GM21360 (cell line): ENCODE measurements around the gene LIPI.
"Not testable (repeated sequence)": the region's sequence is repeated elsewhere in the genome, so short reads cannot be mapped to it uniquely, and the experiment has no call there.

ENCODE experiments used
- ATAC-seq: cut with Tn5 transposase; IDR thresholded peaks from one replicate; pipeline ENCODE4 v1.9.1; 2021; ENCODE audit warnings: mild to moderate bottlenecking, moderate library complexity; ENCODE audit not compliant: unreplicated experiment

The LIPI gene

DNA sequence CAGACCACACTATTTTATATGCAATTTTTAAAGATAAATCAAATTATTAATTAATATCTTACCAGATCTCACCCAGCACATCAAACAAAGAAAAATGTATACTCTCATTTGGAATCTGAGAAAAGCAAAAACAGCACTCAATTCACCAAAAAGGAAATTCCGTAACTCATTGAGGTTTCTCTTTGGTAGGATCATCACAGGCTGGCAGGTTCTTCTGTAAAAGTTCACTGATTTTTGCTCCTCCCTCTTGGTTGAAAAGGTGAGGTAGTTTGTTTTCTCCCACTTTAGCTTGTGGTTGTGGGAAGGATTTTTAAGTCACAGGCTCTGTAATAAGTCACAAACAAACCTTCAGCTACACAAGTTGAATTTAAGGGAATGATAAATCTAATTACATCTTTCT, at the start of gene LIPI:
LIPI (minus strand) TSS at position 218 of the 400 bp plus-strand sequence; CDS start at position 108, 110 bp downstream.
- no peak for ATAC-seq

DNA sequence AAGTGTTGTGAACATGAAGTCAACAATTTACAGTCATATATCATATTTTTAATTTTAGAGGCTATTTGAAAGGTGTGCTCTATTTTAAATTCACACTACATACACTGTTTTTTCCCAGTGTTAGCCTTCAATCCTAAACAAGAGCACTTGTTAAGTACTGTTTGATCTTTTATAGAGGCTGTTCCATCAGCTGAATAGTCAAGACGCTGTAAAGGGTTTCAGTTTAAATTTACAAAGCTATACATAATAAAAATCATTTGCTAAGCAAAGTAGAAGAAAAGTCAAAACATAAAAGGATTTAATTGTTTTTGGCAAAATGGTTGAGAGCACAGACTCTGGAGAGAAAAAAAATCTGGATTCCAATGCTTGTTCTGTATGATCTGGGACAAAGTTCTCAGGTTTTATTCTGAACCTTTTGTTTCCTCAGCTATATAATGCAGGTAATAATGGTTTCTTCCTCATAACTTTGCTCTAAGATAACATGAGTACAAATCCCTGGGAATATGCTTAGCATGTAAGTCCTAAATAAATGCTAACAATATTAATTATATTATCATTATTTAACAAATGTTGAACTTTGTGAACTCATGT, 49.5 kb upstream of the LIPI start:
- no peak for ATAC-seq

DNA sequence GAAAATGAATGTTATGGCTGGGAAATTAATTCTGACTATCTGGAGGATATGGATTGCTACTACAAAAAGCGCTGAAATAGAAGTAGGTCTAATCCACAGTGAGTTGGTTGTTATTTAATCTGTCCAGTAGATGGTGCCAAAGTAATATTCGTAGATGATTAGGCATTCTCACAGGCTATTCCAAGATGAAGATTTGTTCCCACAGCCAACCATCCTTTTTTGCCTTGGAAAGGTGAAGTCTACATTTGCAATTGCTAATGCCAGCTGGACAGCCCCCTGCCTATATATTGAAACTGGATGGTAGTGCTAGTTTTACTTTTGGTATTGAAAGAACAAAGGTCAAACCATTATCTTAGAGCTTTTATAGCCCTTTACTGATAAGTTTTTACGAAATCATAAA, 49.0 kb upstream of the LIPI start:
- no peak for ATAC-seq

GRCh38 chr21:14251336-14251735, 40.6 kb upstream of the LIPI start:
- ATAC-seq = no peak

- ATAC-seq = no peak
Measured at GRCh38 chr21:14245711-14246110, 35.0 kb upstream of the LIPI start.

- ATAC-seq = no peak
Measured at GRCh38 chr21:14244911-14245310, 34.2 kb upstream of the LIPI start.

DNA sequence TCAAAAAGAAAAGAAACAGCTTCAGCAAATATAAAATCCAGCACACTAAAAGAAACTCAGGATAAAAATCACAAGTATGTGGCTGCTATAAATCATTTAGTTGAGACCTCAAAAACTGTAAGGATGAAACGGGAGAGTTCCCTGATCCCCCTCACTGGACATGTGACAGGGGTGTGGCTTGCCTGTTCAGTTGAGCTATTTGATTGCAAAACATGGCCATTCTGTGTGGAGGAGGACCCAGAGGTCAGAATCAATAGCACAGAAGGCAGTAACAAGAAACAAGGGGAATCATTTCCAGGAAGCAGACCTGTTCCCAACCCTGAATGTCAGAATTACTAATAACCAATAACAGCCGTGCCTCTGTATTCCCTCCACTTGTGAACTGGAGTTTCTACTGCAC, 33.1 kb upstream of the LIPI start:
- no peak for ATAC-seq

DNA sequence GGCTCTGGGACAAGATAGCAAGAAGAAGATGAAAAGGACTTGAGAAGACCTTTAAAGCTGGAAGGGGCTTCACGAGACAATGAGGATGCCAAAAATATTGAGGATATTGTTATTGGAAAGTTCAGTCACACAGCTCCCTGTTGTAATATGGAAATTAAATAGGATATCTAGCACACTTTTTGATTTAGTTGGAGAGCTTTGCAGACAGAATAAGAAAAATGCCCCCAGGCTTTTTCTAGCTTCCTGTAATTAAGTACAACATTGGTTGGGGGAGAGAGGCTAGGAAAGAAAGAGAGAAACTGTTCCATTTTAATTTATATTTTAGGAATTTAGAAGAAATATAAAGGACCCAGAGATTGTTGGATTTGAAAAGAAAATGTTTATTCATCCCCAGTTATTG, 32.7 kb upstream of the LIPI start:
- no peak for ATAC-seq

DNA sequence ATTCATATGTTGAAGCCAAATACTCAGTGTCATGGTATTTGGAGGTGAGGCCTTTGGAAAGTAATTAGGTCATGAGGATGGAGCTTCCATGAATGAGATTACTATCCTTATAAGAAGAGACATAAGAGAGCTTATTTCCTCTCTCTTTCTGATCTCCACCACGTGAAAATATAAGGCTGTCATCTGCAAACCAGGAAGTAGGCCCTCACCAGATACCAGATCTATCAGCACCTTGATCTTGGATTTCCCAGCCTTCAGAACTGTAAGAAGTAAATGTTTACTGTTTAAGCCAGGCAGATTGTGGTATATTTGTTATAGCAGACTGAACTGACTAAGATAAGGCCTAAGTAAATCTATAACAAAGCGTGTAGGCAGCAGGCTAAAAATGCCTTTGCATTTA, 30.5 kb upstream of the LIPI start:
- ATAC-seq = no peak

DNA sequence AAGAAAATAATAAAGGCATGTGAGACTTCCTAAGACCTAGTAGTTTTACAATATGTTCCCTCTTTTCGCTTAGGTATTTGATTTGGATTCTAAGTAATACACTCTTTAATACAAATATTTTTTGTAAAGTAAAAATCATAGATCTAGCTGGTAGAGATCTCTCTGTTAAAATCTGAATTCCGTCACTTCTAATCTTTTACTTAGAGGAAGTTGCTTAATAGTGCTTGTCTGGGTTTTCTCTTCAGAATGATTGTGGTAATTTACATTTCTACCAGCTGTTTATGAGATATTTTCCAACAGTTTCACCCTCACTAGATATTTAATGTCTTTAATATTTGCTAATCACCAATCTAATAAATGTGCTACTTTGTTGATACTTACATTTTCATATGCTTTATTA, 28.5 kb upstream of the LIPI start:
- ATAC-seq = no peak

DNA sequence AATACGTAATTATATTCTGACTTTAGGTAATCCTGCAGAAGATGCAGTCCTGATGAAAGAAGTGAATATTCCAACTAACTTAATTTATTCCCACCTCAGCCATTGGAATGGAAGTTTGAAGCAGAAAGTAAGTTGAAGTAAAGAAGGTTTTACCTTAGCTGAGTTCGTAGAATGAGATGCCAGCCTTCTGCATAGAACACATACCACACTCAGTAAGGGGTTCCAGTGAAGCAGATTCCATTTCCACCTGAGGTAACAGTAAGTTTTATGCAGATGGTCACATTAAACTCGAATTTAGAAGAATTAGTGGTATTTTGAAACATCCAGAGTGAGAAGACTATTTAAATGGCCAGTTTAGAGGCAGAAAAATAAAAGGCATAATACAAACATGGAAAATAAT, 25.4 kb upstream of the LIPI start:
- no peak for ATAC-seq

DNA sequence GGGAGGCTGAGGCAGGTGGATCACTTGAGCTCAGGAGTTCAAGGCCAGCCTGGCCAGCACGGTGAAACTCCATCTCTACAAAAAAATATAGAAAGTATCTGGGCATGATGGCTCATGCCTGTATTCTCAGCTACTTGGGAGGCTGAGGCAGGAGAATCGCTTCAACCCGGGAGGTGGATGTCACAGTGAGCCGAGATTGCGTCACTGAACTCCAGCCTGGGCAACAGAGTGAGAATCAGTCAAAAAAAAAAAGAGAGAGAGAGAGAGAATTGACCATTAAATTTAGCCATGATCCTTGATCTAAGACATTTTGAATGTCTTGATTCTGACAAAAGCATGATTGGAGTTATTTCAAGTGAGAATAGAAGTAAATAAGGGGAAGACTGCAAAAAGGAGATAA, 24.3 kb upstream of the LIPI start:
- no peak for ATAC-seq

DNA sequence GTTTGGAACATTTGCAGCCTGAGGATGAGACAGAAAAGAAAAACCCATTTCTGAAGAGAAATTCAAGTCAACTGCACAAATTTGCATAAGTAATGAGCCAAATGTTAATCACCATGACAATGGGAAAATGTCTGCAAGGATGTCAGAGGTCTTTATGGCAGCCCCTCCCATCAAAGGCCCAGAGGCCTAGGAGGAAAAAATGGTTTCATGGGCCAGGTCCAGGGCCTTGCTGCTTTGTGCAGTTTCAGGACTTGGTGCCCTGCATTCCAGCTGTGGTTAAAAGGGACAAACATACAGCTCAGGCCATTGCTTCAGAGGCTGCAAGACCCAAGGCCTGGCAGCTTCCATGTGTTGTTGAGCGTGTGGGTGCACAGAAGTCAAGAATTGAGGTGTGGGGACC, 18.6 kb upstream of the LIPI start:
- no peak for ATAC-seq

DNA sequence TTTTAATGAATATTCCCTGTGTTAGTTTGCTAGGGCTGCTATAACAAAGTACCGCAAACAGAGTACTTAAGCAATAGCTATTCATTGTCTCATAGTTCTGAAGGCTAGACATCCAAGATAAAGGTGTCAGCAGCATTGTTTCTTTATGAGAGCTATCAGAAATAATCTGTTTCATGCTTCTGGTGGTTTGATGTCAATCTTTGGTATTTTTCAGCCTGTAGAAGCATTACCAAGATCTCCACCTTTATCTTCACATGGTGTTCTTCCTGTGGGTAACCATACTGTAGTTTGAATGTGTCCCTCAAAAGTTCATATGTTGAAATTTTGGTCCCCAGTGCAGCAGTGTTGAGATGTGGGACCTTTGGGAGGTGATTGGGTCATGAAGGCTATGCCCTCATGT, 12.6 kb upstream of the LIPI start:
- no peak for ATAC-seq

- ATAC-seq = peak; percentile 96
Measured at GRCh38 chr21:14215971-14216641, 5.4 kb upstream of the LIPI start, which contains the start of gene RBM11. RBM11 (plus strand) TSS chr21:14216157; CDS start chr21:14216187, 30 bp downstream.

GRCh38 chr21:14213164-14213563, 2.4 kb upstream of the LIPI start:
- ATAC-seq = no peak

DNA sequence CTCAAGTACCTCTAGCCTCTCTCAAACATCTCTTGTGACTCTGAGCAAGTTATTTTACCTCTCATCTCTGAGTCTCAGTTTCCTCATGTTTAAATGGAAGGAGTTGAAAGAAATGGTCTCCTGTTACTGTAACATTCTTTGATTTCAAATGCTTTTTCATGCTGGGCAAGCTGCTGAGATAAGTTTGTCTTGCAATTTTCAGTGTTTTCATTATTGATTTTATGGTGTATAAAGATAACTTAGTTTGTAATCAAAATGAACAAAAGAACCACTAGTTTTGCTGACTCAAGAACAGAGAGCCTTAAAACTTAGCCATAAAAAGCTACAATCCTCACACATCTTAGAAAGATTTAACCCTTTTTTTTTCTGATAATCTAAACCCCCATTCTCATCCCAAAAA, 4.5 kb downstream of the LIPI start:
- ATAC-seq = no peak

GRCh38 chr21:14166463-14167223, 44.1 kb downstream of the LIPI start:
- ATAC-seq = not testable (repeated sequence)

DNA sequence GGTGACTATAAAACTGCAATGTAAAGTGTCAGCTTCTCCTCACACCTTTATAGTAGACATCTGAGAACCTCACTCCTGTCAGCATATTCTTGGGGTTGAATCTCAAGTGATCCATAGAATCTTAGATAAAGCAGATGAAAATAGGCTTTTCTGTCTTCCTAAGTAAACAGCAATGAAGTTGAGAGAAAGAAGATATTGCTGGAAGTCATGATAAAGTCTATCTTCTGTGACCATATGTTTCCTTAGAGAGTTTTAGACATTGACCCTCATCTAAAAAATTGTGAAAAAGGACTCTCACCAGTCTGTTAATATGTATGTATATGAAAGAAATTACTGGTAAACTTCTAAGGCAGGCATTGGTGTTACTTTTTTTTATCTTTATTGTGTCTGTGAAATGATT, 66.8 kb downstream of the LIPI start:
- ATAC-seq = no peak

- ATAC-seq = no peak
Measured at GRCh38 chr21:14124266-14124665, 86.5 kb downstream of the LIPI start.

- ATAC-seq = no peak
Measured at GRCh38 chr21:14121719-14122118, 89.0 kb downstream of the LIPI start.

- ATAC-seq = peak; percentile 40
Measured at GRCh38 chr21:14120091-14120734, 90.5 kb downstream of the LIPI start.
